HG03342 (cell line): ENCODE data around the gene CARMIL1.

ENCODE experiments used
- ATAC-seq: cut with Tn5 transposase; IDR thresholded peaks from one replicate; pipeline ENCODE4 v1.9.1; 2021; ENCODE audit warnings: mild to moderate bottlenecking, moderate library complexity; ENCODE audit not compliant: unreplicated experiment

The CARMIL1 gene

GRCh38 chr6:25278914-25279747 lies at the start of gene CARMIL1:
Gene CARMIL1, plus strand, starts transcription at chr6:25279374. Its CDS starts 422 bp downstream, at chr6:25279796.
- peak; percentile 77 for ATAC-seq

GRCh38 chr6:25229671-25230321 lies 49.4 kb upstream of the CARMIL1 start:
- no peak for ATAC-seq

- no peak for ATAC-seq
These were observed 46.7 kb upstream of the CARMIL1 start for GRCh38 chr6:25232479-25232878.

- no peak for ATAC-seq
These were observed 45.9 kb upstream of the CARMIL1 start for GRCh38 chr6:25233226-25233625.

- no peak for ATAC-seq
These were observed 41.6 kb upstream of the CARMIL1 start for GRCh38 chr6:25237579-25237978.

- ATAC-seq, result no peak
These were observed 40.1 kb upstream of the CARMIL1 start for GRCh38 chr6:25239059-25239458.

GRCh38 chr6:25239498-25239897 lies 39.7 kb upstream of the CARMIL1 start:
- ATAC-seq, result no peak

- ATAC-seq, result no peak
These were observed 36.6 kb upstream of the CARMIL1 start for GRCh38 chr6:25242567-25242966.

GRCh38 chr6:25244865-25245264 lies 34.3 kb upstream of the CARMIL1 start:
- no peak for ATAC-seq

GRCh38 chr6:25248123-25248522 lies 31.1 kb upstream of the CARMIL1 start:
- ATAC-seq, result no peak

GRCh38 chr6:25249133-25249532 lies 30.0 kb upstream of the CARMIL1 start:
- no peak for ATAC-seq

- ATAC-seq, result no peak
These were observed 28.3 kb upstream of the CARMIL1 start for GRCh38 chr6:25250878-25251277.

- no peak for ATAC-seq
These were observed 27.7 kb upstream of the CARMIL1 start for GRCh38 chr6:25251426-25251825.

- no peak for ATAC-seq
These were observed 25.8 kb upstream of the CARMIL1 start for GRCh38 chr6:25253351-25253750.

- ATAC-seq, result no peak
These were observed 24.5 kb upstream of the CARMIL1 start for GRCh38 chr6:25254671-25255070.

- ATAC-seq, result no peak
These were observed 21.4 kb upstream of the CARMIL1 start for GRCh38 chr6:25257686-25258348.

- ATAC-seq, result no peak
These were observed 19.4 kb upstream of the CARMIL1 start for GRCh38 chr6:25259756-25260155.

- no peak for ATAC-seq
These were observed 15.5 kb upstream of the CARMIL1 start for GRCh38 chr6:25263657-25264056.

- no peak for ATAC-seq
These were observed 12.6 kb upstream of the CARMIL1 start for GRCh38 chr6:25266456-25267100.

GRCh38 chr6:25267662-25268061 lies 11.5 kb upstream of the CARMIL1 start:
- ATAC-seq, result no peak

GRCh38 chr6:25270559-25270958 lies 8.6 kb upstream of the CARMIL1 start:
- ATAC-seq, result no peak
